Neural cell (in vitro differentiated cells): ENCODE data around the gene RNF227.

ENCODE experiments used
- CTCF ChIP-seq: fragments of 450-650 bp; IDR thresholded peaks from 2 replicates; pipeline ENCODE4 v1.5.1; 2014; ENCODE audit warnings: antibody characterized with exemption, mild to moderate bottlenecking, moderate library complexity; ENCODE audit not compliant: poor library complexity, severe bottlenecking
- EZH2 ChIP-seq: fragments of 200-600, 300-800 bp; shearing (Covaris generic), sonication (generic); IDR thresholded peaks from 2 replicates; pipeline ENCODE4 v1.6.1; 2014; ENCODE audit warnings: antibody characterized with exemption, low read length, borderline replicate concordance, mild to moderate bottlenecking; ENCODE audit not compliant: insufficient read depth, poor library complexity, severe bottlenecking
- POLR2AphosphoS5 ChIP-seq: IDR thresholded peaks from 2 replicates; pipeline ENCODE4 v1.6.1; 2012
- RAD21 ChIP-seq: fragments of 450-650 bp; conservative IDR thresholded peaks from 2 replicates; pipeline ENCODE4 v1.6.1; 2014; ENCODE audit warnings: antibody characterized with exemption, mild to moderate bottlenecking, moderate library complexity
- REST ChIP-seq: IDR thresholded peaks from 2 replicates; pipeline ENCODE4 v1.6.1; 2012; ENCODE audit warnings: borderline replicate concordance
- TAF1 ChIP-seq: IDR thresholded peaks from 2 replicates; pipeline ENCODE4 v1.6.1; 2012; ENCODE audit warnings: low read depth

GRCh38 chr17:7951143-7951792 lies 35.2 kb upstream of the RNF227 start:
- TF ChIP-seq RAD21 (no peak), POLR2AphosphoS5 (no peak), CTCF (no peak), TAF1 (no peak), EZH2 (no peak), REST (no peak)
